ENCODE data around the gene TEX55. TPM values are rescaled to one million over a fixed set of nuclear protein-coding genes. Genes with fewer than 3 reads are reported as not detected.

The TEX55 gene
- total RNA-seq, 1 donor, result not detected

GRCh38 chr3:119146578-119147375 lies 812 bp downstream of the TEX55 start:
- no peak overlapping the region for H3K4me3 ChIP-seq (ENCODE audit: low read depth, low read length)
- TF ChIP-seq CTCF (IDR thresholded peaks at IDR 0.05; ENCODE audit: insufficient read depth, low read length), result no peak
- no peak for DNase-seq (ENCODE audit: low read depth)

- DNase-seq (ENCODE audit: low read depth), result no peak
- no peak overlapping the region for H3K4me3 ChIP-seq (ENCODE audit: low read depth, low read length)
- no peak for TF ChIP-seq CTCF (IDR thresholded peaks at IDR 0.05; ENCODE audit: insufficient read depth, low read length)
Measured at GRCh38 chr3:119147494-119147893, 1.5 kb downstream of the TEX55 start.

- peak; percentile 38 for DNase-seq (ENCODE audit: low read depth)
- TF ChIP-seq CTCF (IDR thresholded peaks at IDR 0.05; ENCODE audit: insufficient read depth, low read length), result no peak
- H3K4me3 ChIP-seq (ENCODE audit: low read depth, low read length), result no peak overlapping the region
Measured at GRCh38 chr3:119148493-119149180, 2.7 kb downstream of the TEX55 start.

- DNase-seq (ENCODE audit: low read depth), result peak; percentile 65
- no peak for TF ChIP-seq CTCF (IDR thresholded peaks at IDR 0.05; ENCODE audit: insufficient read depth, low read length)
- no peak overlapping the region for H3K4me3 ChIP-seq (ENCODE audit: low read depth, low read length)
Measured at GRCh38 chr3:119149484-119149883, 3.5 kb downstream of the TEX55 start.

GRCh38 chr3:119156868-119157267 lies 10.9 kb downstream of the TEX55 start:
- DNase-seq (ENCODE audit: low read depth), result no peak
- TF ChIP-seq CTCF (IDR thresholded peaks at IDR 0.05; ENCODE audit: insufficient read depth, low read length), result no peak
- H3K4me3 ChIP-seq (ENCODE audit: low read depth, low read length), result no peak overlapping the region

- no peak for TF ChIP-seq CTCF (IDR thresholded peaks at IDR 0.05; ENCODE audit: insufficient read depth, low read length)
- DNase-seq (ENCODE audit: low read depth), result no peak
- no peak overlapping the region for H3K4me3 ChIP-seq (ENCODE audit: low read depth, low read length)
Measured at GRCh38 chr3:119157971-119158370, 12.0 kb downstream of the TEX55 start.

All from fibroblast of the aortic adventitia (primary cell).